Esophagus squamous epithelium (tissue), 4 donors: ENCODE data around the gene HKDC1.

Experiments
- POLR2A ChIP-seq, 4 donors: fragments of 450-650 bp; IDR thresholded peaks; one replicate each; pipeline ENCODE4 v1.6.1; 2017; ENCODE audit warnings: antibody characterized with exemption in 4 of 4, mild to moderate bottlenecking in 4 of 4, moderate library complexity in 3 of 4
- TF ChIP-seq, protein P1 (sequence below), 6 experiments: fragments of 450-650 bp in 4 of 6; fragments of 200-600 bp in 2 of 6; sonication (generic) in 2 of 6; IDR thresholded peaks; one replicate each; pipeline ENCODE4 v1.5.1; 2016 to 2019; ENCODE audit warnings: antibody characterized with exemption in 6 of 6, mild to moderate bottlenecking in 4 of 6, moderate library complexity in 4 of 6

DNA sequence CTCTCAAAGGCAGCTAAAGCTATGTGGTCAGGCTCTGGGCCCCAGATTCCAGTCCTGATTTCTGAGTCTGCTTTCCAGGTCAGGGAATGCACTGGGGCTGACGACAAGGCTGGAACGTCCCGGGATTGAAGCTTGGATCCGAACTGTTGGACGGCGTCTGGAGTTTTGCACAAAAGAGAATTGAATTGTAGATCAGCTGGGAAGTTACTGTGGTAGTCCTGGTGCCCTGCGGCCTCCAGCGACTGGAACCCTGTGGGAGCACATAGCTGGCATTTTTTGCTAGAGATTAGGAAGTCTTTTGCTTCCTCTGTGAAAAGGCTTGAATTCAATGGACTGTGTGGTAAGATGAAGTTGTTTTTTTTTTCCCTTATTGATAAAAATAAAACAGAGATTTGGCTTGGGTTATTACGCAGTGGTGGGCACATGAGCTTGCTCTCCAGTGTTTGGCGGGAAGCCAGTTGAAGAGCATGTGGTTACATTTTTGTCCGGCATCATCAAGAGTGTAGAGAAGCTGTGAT is 58.4 kb downstream of the HKDC1 start, which contains the start of gene HK1:
- TF ChIP-seq, protein P1, sequence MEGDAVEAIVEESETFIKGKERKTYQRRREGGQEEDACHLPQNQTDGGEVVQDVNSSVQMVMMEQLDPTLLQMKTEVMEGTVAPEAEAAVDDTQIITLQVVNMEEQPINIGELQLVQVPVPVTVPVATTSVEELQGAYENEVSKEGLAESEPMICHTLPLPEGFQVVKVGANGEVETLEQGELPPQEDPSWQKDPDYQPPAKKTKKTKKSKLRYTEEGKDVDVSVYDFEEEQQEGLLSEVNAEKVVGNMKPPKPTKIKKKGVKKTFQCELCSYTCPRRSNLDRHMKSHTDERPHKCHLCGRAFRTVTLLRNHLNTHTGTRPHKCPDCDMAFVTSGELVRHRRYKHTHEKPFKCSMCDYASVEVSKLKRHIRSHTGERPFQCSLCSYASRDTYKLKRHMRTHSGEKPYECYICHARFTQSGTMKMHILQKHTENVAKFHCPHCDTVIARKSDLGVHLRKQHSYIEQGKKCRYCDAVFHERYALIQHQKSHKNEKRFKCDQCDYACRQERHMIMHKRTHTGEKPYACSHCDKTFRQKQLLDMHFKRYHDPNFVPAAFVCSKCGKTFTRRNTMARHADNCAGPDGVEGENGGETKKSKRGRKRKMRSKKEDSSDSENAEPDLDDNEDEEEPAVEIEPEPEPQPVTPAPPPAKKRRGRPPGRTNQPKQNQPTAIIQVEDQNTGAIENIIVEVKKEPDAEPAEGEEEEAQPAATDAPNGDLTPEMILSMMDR (IDR thresholded peaks at IDR 0.05), result no peak
- TF ChIP-seq POLR2A (IDR thresholded peaks at IDR 0.05), result no peak
